ENCODE results near the gene TSPEAR. TPM values are rescaled to one million over a fixed set of nuclear protein-coding genes. Genes with fewer than 3 reads are reported as not detected.
"Not testable (repeated sequence)": the region's sequence is repeated elsewhere in the genome, so short reads cannot be mapped to it uniquely, and the experiment has no call there.

TSPEAR gene
- total RNA-seq, 4 donors from 2014 or later: 0.21 to 1.3 (median 0.69) TPM

GRCh38 chr21:44687671-44688070 is 23.7 kb downstream of the TSPEAR start:
- Histone ChIP-seq H3K27ac (no peak overlapping the region), H3K36me3 (no peaks in the 10 kb centered on the region), H3K9me3 (no peaks in the 10 kb centered on the region), H3K4me3 (replicated peaks in 1 of 3) (no peak overlapping the region), H3K27me3 (no peaks in the 10 kb centered on the region), H3K4me1 (no peaks in the 10 kb centered on the region)
- intact Hi-C loops (cut with DNase I): no loop called here
- WGBS, 2 donors: 60 to 83% methylated on average over 11 of the region's 11 CpGs
- DNase-seq: no peak
- no peak for TF ChIP-seq CTCF (IDR thresholded peaks at IDR 0.05)
- no peak for TF ChIP-seq POLR2A (IDR thresholded peaks at IDR 0.05)

- no peaks in the 10 kb centered on the region for H3K9me3 ChIP-seq
- no peaks in the 10 kb centered on the region for H3K36me3 ChIP-seq
- no peak for TF ChIP-seq CTCF (IDR thresholded peaks at IDR 0.05)
- no peak for TF ChIP-seq POLR2A (IDR thresholded peaks at IDR 0.05)
- no peaks in the 10 kb centered on the region for H3K4me1 ChIP-seq
- no peaks in the 10 kb centered on the region for H3K27me3 ChIP-seq
- H3K27ac ChIP-seq: no peak overlapping the region
- no peak for DNase-seq
- H3K4me3 ChIP-seq (replicated peaks in 1 of 3): no peak overlapping the region
- intact Hi-C loops (cut with DNase I): no loop called here
- WGBS, 2 donors: 77 to 83% methylated on average over 21 to 24 of the region's 25 CpGs
Observed at GRCh38 chr21:44686843-44687561, 24.4 kb downstream of the TSPEAR start.

- no peak for DNase-seq
- 56 to 70% methylated on average over 8 to 10 of the region's 14 CpGs for whole genome bisulfite sequencing, 2 donors
- Histone ChIP-seq H3K4me1 (no peaks in the 10 kb centered on the region), H3K36me3 (no peaks in the 10 kb centered on the region), H3K4me3 (replicated peaks in 1 of 3) (no peak overlapping the region), H3K9me3 (no peaks in the 10 kb centered on the region), H3K27ac (no peak overlapping the region), H3K27me3 (no peaks in the 10 kb centered on the region)
- intact Hi-C loops (cut with DNase I): no loop called here
- TF ChIP-seq POLR2A (IDR thresholded peaks at IDR 0.05): no peak
- no peak for TF ChIP-seq CTCF (IDR thresholded peaks at IDR 0.05)
Observed at GRCh38 chr21:44686000-44686781, 25.2 kb downstream of the TSPEAR start.

- H3K9me3 ChIP-seq; H3K4me3 ChIP-seq (replicated peaks in 1 of 3); intact Hi-C loops (cut with DNase I); H3K27me3 ChIP-seq; DNase-seq; H3K36me3 ChIP-seq; H3K27ac ChIP-seq; H3K4me1 ChIP-seq: not testable (repeated sequence)
- WGBS, 2 donors: 70 to 75% methylated on average over 4 to 6 of the region's 6 CpGs
Observed at GRCh38 chr21:44685050-44685449, 26.3 kb downstream of the TSPEAR start.

- WGBS, 2 donors: 65 to 73% methylated on average over 6 of the region's 6 CpGs
- Histone ChIP-seq H3K9me3 (no peaks in the 10 kb centered on the region), H3K4me3 (replicated peaks in 1 of 3) (no peak overlapping the region), H3K36me3 (no peaks in the 10 kb centered on the region), H3K27ac (no peak overlapping the region), H3K27me3 (no peaks in the 10 kb centered on the region), H3K4me1 (no peaks in the 10 kb centered on the region)
- intact Hi-C loops (cut with DNase I): no loop called here
- TF ChIP-seq POLR2A (IDR thresholded peaks at IDR 0.05) (no peak), CTCF (IDR thresholded peaks at IDR 0.05) (no peak)
- DNase-seq: no peak
Observed at GRCh38 chr21:44684483-44684882, 26.9 kb downstream of the TSPEAR start.

Data from thyroid gland (tissue), 4 donors.